Type B pancreatic cell (in vitro differentiated cells): ENCODE results near the gene PYGO1. TPM values are rescaled to one million over a fixed set of nuclear protein-coding genes. Genes with fewer than 3 reads are reported as not detected.
"Not testable (repeated sequence)": the region's sequence is repeated elsewhere in the genome, so short reads cannot be mapped to it uniquely, and the experiment has no call there.

ENCODE experiments used
- DNase-seq: peaks from one replicate; pipeline ENCODE4 v3.0.0; 2021; ENCODE audit warnings: mixed read lengths; ENCODE audit not compliant: unreplicated experiment; ENCODE audit errors: extremely low spot score
- H3K27ac Mint-ChIP-seq: 2 replicates; pipeline ENCODE4 v1.8.0; 2021; ENCODE audit warnings: mild to moderate bottlenecking, mixed read lengths
- H3K27me3 Mint-ChIP-seq: 2 replicates; pipeline ENCODE4 v1.8.0; 2021; ENCODE audit warnings: mixed read lengths
- H3K36me3 Mint-ChIP-seq: 2 replicates; pipeline ENCODE4 v1.8.0; 2021; ENCODE audit warnings: mixed read lengths
- H3K4me1 Mint-ChIP-seq: one replicate; pipeline ENCODE4 v1.8.0; 2021; ENCODE audit warnings: mixed read lengths; ENCODE audit not compliant: unreplicated experiment
- H3K4me3 Mint-ChIP-seq: 2 replicates; pipeline ENCODE4 v1.8.0; 2021; ENCODE audit warnings: mild to moderate bottlenecking, mixed read lengths
- H3K9me3 Mint-ChIP-seq: 2 replicates; pipeline ENCODE4 v1.8.0; 2021; ENCODE audit warnings: mixed read lengths
- total RNA-seq: library from RNA; stranded (reverse); gene quantifications from 2 replicates; pipeline ENCODE4 v1.2.1, GENCODE V29; 2021; ENCODE audit warnings: low replicate concordance
- TF ChIP-seq, protein P1 (sequence below): fragments of 200-600 bp; sonication (generic); conservative IDR thresholded peaks from 2 replicates; pipeline ENCODE4 v1.5.0; 2021; ENCODE audit warnings: antibody characterized with exemption, mild to moderate bottlenecking

PYGO1 gene
- total RNA-seq, 1 donor from 2014 or later = 29.0 TPM

DNA sequence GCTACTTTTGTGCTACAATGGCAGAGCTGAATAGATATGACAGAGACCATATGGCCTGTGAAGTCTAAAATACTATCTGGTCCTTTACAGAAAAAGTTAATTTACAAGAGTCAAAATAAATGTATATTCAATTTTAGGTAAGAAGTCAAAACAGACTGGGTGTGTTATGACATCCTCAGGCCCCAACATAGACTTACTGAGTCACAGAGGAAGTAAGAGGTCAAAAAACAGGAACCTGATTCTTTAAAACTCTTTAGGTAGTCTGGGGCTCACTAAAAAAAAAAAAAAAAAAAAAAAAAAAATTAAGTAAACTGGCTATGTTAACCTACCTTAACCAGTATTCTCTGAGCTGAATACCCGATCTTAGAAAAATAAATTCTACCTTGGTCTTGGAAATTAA lies 93.2 kb downstream of the PYGO1 start:
- H3K36me3 Mint-ChIP-seq = peaks cover 10% of the 10 kb centered on the region
- no peaks in the 10 kb centered on the region for H3K9me3 Mint-ChIP-seq
- no peak for DNase-seq
- no peaks in the 10 kb centered on the region for H3K27me3 Mint-ChIP-seq
- no peak overlapping the region for H3K27ac Mint-ChIP-seq
- peaks cover 9% of the 10 kb centered on the region for H3K4me1 Mint-ChIP-seq
- no peak overlapping the region for H3K4me3 Mint-ChIP-seq
- TF ChIP-seq, protein P1, sequence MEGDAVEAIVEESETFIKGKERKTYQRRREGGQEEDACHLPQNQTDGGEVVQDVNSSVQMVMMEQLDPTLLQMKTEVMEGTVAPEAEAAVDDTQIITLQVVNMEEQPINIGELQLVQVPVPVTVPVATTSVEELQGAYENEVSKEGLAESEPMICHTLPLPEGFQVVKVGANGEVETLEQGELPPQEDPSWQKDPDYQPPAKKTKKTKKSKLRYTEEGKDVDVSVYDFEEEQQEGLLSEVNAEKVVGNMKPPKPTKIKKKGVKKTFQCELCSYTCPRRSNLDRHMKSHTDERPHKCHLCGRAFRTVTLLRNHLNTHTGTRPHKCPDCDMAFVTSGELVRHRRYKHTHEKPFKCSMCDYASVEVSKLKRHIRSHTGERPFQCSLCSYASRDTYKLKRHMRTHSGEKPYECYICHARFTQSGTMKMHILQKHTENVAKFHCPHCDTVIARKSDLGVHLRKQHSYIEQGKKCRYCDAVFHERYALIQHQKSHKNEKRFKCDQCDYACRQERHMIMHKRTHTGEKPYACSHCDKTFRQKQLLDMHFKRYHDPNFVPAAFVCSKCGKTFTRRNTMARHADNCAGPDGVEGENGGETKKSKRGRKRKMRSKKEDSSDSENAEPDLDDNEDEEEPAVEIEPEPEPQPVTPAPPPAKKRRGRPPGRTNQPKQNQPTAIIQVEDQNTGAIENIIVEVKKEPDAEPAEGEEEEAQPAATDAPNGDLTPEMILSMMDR = no peak

GRCh38 chr15:55488952-55489600 lies 99.1 kb downstream of the PYGO1 start:
- not testable (repeated sequence) for DNase-seq, H3K4me3 Mint-ChIP-seq, H3K27ac Mint-ChIP-seq, H3K4me1 Mint-ChIP-seq, H3K27me3 Mint-ChIP-seq, H3K9me3 Mint-ChIP-seq
- H3K36me3 Mint-ChIP-seq = peaks cover 31% of the 10 kb centered on the region

Other genes starting within 250 kb of the PYGO1 start
- 26.5 and 31.0 TPM in 2 replicates for gene CCPG1, start 180.0 kb downstream of the PYGO1 start, total RNA-seq
- gene PIERCE2, start 179.8 kb downstream of the PYGO1 start, total RNA-seq = 2.1 and 2.3 TPM in 2 replicates
- 2.6 and 5.4 TPM in 2 replicates for gene DNAAF4, start 80.1 kb downstream of the PYGO1 start, total RNA-seq
- 14.3 and 51.7 TPM in 2 replicates for gene PRTG, start 154.8 kb upstream of the PYGO1 start, total RNA-seq